Esophagus squamous epithelium (tissue), 4 donors: ENCODE measurements around the gene PGM2.

Experiments
- CTCF ChIP-seq, 6 experiments: fragments of 450-650 bp in 4 of 6; fragments of 200-600 bp in 2 of 6; sonication (generic) in 2 of 6; IDR thresholded peaks; one replicate each; pipeline ENCODE4 v1.5.1; 2016 to 2019; ENCODE audit warnings: antibody characterized with exemption in 6 of 6, mild to moderate bottlenecking in 4 of 6, moderate library complexity in 4 of 6
- POLR2A ChIP-seq, 4 donors: fragments of 450-650 bp; IDR thresholded peaks; one replicate each; pipeline ENCODE4 v1.6.1; 2017; ENCODE audit warnings: antibody characterized with exemption in 4 of 4, mild to moderate bottlenecking in 4 of 4, moderate library complexity in 3 of 4

GRCh38 chr4:37884855-37885487 lies 58.5 kb downstream of the PGM2 start:
- TF ChIP-seq CTCF (IDR thresholded peaks at IDR 0.05) (no peak), POLR2A (IDR thresholded peaks at IDR 0.05) (no peak)
